DND-41 (cell line): ENCODE measurements around the gene ITGB3BP.

Source experiments
- EZH2 ChIP-seq: IDR thresholded peaks from 3 replicates; pipeline ENCODE4 v1.6.1; 2012; ENCODE audit warnings: borderline replicate concordance, low read depth, mild to moderate bottlenecking, moderate library complexity, low read length, inconsistent platforms; ENCODE audit not compliant: severe bottlenecking
- TF ChIP-seq, protein P1 (sequence below): IDR thresholded peaks from 2 replicates; pipeline ENCODE4 v1.5.1; 2012; ENCODE audit warnings: borderline replicate concordance, low read length, moderate library complexity, mild to moderate bottlenecking; ENCODE audit not compliant: poor library complexity, severe bottlenecking; ENCODE audit errors: extremely low read depth

DNA sequence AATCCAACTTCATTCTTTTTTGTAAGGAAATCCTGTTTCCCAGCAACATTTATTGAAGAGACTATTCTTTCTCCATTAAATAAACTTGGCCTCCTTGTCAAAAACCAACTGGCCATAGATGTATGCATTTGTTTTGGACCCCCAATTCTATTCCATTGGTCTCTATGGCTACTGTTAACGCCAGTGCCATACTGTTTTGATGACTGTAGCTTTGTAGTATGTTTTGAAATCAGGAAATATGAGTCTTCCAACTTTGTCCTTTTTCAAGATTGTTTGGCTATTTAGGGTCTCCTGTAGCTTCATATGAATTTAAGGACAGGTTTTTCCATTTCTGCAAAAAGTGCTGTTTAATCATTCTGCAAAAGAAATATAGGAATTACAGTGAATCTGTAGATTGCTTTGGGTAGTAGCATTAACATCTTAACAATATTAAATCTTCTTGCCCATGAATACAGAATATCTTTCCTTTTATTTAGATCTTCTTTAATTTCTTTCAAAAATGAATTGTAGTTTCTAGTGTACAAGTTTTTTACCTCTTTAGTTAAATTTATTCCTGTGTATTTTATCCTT lies 61.3 kb downstream of the ITGB3BP start:
- TF ChIP-seq, protein P1, sequence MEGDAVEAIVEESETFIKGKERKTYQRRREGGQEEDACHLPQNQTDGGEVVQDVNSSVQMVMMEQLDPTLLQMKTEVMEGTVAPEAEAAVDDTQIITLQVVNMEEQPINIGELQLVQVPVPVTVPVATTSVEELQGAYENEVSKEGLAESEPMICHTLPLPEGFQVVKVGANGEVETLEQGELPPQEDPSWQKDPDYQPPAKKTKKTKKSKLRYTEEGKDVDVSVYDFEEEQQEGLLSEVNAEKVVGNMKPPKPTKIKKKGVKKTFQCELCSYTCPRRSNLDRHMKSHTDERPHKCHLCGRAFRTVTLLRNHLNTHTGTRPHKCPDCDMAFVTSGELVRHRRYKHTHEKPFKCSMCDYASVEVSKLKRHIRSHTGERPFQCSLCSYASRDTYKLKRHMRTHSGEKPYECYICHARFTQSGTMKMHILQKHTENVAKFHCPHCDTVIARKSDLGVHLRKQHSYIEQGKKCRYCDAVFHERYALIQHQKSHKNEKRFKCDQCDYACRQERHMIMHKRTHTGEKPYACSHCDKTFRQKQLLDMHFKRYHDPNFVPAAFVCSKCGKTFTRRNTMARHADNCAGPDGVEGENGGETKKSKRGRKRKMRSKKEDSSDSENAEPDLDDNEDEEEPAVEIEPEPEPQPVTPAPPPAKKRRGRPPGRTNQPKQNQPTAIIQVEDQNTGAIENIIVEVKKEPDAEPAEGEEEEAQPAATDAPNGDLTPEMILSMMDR, result no peak
- TF ChIP-seq EZH2, result no peak
